CD4-positive, alpha-beta T cell treated with Interleukin-4 for 4 hours (primary cell): Measurements from ENCODE around the gene OR2H2.

Experiments
- DNase-seq: peaks from one replicate; pipeline ENCODE4 v3.0.0-alpha.2; 2020

The OR2H2 gene

DNA sequence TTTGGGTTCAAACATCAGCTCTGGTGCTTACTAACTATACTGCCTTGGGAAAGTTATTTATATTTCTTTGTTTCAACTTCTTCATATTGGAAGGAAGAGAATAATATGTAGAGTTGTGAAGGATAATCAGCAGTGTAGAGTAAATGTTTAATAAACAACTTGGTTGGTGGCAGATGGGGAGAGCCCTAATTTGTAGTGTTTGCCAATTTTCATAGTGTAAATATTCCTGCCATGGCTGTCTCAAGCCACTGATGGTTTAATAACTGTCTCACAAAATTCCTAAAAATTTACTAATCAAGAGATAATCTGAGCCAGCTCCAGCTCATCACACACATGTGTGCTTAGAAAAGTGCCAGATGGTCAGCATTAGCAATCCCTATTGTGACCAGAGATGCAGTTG lies at the start of gene OR2H2:
TSS of gene OR2H2 (plus strand) at position 301 of the 400 bp plus-strand sequence. CDS start 2,824 bp downstream, outside the sequence.
- DNase-seq: no peak

DNA sequence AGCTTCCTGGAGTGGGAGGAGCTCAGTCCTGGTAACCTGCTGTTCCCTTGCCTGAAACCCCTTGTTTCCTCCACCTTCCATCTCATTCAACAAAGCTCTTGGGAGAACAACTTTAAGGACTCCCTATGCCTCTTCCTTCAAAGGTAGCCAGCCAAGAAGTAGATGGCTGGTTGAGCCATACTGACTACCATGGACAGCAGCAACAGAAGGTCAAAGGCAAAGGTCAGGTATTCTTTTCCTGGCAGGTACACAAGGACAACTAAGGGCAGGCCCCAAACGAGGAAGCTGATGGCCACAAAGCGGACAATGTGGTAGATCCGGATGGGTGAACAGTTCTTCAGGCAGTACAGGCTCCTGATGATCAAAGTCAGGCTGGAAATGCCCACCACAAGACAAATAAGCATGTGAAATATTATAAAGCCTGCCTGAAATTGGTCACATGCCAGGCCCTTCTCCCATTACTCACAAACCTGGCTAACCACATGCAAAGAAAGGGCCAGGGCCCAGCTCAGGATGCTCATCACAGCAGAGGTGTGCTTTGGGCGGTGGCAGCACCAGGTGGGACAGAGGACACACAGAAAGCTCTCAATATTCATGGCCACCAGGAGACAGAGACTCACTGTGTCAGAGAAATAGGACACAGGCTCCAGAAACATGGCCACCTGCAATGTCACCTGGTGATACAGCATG lies 47.1 kb upstream of the OR2H2 start:
- DNase-seq: no peak

DNA sequence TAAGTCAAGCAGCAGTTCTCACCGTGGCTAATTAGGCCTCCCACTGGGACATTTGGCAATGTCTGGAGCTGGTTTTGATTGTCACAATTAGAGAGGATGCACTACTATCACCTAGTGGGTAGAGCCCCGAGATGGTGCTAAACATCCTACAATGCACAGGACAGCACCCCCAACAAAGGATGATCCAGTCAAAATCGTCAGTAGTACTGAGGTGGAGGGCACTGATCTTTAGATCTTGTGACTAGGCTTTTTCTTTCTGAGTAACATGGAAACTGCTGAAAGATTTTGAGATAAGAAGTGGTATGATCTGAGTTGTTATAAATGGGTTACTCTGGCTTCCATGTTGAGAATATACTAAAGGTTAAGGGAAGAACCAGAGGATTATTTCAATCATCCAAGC lies 37.3 kb upstream of the OR2H2 start:
- DNase-seq: no peak

DNA sequence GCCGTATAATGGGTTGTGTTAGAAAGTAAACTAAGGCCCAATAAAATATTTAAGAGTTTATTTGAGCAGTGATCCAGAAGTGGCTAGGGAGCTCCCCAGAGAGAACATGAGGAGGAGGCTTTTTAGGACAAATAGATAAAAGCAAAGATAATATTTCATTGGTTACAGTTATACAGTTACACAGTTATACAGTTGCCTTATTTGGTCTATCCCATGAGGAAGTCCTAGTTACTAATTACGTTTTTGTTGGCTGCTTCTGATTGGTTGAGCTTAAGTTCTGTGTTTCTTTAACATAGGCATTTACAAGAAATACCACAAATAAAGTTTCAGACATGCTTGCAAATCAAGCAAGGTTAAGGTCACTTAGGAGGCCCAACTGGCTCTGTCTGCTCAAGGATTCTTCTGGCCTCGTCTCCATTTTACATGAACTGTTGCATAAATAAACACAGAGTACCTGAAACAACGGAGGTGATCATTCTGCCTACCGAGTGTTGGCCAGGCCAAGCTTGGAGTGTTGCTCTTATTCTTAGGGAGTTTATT lies 32.3 kb upstream of the OR2H2 start:
- peak; percentile 72 for DNase-seq

GRCh38 chr6:29553268-29554057 lies 31.5 kb upstream of the OR2H2 start:
- DNase-seq: no peak

GRCh38 chr6:29554764-29555163 lies 30.2 kb upstream of the OR2H2 start:
- no peak for DNase-seq

DNA sequence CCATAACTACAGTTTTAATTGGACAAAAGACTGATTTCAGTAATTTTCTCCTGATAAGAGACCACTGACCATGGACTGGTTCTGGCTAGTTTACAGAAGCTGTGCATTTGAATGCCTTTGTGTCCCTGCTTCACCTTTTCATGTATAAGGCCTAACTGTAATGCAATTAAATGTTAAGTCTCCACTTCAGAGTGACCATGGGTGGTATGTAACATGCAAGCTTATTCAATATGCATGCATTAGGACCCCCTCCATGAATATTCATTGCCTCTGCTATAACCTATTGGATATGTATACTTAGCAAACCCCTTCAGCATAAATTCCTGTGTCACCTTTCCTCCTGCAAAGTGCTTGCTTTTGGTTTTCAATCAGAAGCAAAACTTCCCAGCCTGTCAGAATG lies 27.6 kb upstream of the OR2H2 start:
- DNase-seq: no peak

DNA sequence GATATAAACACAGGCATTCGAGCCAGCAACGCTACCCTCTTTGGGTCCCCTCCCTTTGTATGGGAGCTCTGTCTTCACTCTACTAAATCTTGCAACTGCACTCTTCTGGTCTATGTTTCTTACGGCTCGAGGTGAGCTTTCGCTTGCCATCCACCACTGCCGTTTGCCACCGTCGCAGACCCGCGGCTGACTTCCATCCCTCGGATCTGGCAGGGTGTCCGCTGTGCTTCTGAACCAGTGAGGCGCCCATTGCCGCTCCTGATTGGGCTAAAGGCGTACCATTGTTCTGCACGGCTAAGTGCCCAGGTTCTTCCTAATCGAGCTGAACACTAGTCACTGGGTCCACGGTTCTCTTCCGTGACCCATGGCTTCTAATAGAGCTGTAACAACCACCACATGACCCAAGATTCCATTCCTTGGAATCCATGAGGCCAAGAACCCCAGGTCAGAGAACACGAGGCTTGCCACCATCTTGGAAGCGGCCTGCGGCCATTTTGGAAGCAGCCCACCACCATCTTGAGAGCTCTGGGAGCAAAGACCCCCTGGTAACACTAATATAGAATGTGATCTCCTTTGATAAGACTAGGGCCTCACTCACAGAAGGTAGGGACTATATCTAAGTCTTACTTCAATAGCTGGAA lies 26.4 kb upstream of the OR2H2 start:
- DNase-seq: no peak

GRCh38 chr6:29559524-29560287 lies 25.2 kb upstream of the OR2H2 start, which contains the start of gene UBD:
TSS of gene UBD (minus strand) at chr6:29559732. CDS start at chr6:29559701, 31 bp downstream.
- no peak for DNase-seq

GRCh38 chr6:29561091-29561490 lies 23.8 kb upstream of the OR2H2 start:
- no peak for DNase-seq

GRCh38 chr6:29561606-29562181 lies 23.2 kb upstream of the OR2H2 start:
- DNase-seq: no peak

GRCh38 chr6:29563435-29563965 lies 21.4 kb upstream of the OR2H2 start:
- DNase-seq: no peak

GRCh38 chr6:29564875-29565274 lies 20.0 kb upstream of the OR2H2 start:
- DNase-seq: no peak

DNA sequence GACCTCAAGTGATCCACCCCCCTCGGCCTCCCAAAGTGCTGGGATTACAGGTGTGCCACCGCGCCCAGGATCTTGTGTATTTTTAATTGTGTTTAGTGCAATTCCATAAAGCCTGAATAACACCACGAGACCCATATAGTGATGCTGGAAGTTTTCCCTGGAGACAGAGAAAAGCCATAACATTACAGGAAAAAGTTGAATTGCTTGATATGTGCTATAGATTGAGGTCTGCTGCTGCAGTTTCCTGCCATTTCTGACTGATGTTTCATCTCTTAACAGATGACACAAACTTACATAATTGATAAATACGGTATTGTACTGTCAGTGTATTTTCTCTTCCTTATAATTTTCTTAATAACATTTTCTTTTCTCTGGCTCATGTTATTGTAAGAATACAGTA lies 18.1 kb upstream of the OR2H2 start:
- no peak for DNase-seq

GRCh38 chr6:29567541-29567940 lies 17.4 kb upstream of the OR2H2 start:
- DNase-seq: no peak

DNA sequence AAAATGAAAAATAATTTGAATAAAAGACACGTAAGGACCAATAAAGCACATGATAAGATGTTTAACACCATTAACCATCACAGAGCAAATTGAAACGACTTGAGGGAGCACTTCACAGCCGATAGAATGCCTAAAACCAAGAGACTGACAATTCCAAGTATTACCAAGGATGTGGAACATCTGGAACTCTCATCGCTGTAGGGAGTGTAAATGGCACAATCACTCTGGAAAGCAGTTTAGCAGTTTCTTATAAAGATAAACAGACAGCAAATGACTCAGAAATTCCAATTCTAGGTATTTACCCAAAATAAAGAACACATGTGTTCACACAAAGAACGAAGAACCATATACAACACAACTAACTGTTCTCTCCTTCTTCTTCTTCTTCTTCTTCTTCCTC lies 16.9 kb upstream of the OR2H2 start:
- DNase-seq: no peak

DNA sequence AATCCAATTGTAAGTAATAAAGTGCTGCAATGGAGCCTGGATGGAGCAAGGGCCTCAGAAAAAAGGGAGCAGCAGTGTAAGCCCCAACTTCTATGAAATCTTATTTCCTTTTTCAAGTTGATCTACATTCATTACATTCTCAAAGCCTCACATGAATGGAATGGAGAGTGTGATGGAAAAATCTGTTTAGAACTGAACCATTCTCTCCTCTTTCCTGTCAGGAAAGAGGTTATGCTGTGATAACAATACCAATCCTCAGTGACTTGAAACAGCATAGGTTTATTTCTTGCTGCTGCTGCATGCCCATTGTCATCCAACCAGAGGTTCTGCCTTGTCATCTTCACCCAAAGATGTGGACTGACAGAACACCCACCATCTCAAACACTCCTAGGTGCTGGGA lies 8.9 kb upstream of the OR2H2 start:
- DNase-seq: no peak

- no peak for DNase-seq
Observed at GRCh38 chr6:29577544-29577943, 7.4 kb upstream of the OR2H2 start.

GRCh38 chr6:29589423-29590048 lies 4.6 kb downstream of the OR2H2 start:
- DNase-seq: peak; percentile 69

DNA sequence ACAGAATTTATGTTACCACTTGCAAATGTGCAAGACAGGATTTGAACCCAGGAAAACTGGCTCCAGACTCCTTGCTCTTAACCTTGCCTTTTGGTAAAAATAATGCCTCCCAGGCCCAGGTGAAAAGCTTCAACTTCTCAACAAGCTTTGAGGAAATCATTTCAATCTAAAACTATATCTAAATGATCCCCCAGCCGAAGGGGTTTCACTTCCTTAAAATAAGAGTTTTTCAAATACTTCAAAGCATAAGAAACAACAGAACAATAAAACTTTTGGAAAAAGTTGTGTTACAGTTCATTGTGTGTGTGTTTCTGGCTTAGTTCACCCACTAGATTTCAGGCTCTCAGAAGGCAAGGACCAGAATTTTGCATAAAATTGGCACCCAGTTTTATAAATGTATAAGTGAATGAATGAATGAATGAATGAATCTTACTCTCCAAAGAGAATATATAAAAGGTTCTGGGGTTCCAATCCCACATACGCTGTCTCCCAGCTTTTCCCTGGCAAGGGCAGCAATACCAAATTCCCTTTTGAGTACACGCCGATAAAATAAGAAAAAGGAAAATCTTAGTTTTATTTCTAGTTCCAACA lies 5.4 kb downstream of the OR2H2 start:
- no peak for DNase-seq

GRCh38 chr6:29591677-29592076 lies 6.8 kb downstream of the OR2H2 start:
- DNase-seq: no peak
